Brain microvascular endothelial cell (primary cell): ENCODE results near the gene SLC38A10.

ENCODE experiments used
- DNase-seq: peaks from one replicate; pipeline ENCODE4 v3.0.0-alpha.2; 2020
- H3K27ac ChIP-seq: fragments of 250-450 bp; sonication (Bioruptor Pico); 2 replicates; pipeline ENCODE4 v1.5.1; 2020; ENCODE audit warnings: mild to moderate bottlenecking, moderate library complexity
- H3K27me3 ChIP-seq: fragments of 250-450 bp; sonication (Bioruptor Pico); replicated peaks from 2 replicates; pipeline ENCODE4 v1.5.1; 2020; ENCODE audit warnings: mild to moderate bottlenecking
- H3K36me3 ChIP-seq: fragments of 250-450 bp; sonication (Bioruptor Pico); replicated peaks from 2 replicates; pipeline ENCODE4 v1.5.1; 2020; ENCODE audit warnings: mild to moderate bottlenecking
- H3K4me3 ChIP-seq: 2 replicates; pipeline ENCODE4 v1.5.1; 2011; ENCODE audit warnings: low read depth, mild to moderate bottlenecking, control low read depth, low read length, moderate library complexity
- CTCF ChIP-seq: IDR thresholded peaks from 2 replicates; pipeline ENCODE4 v1.5.1; 2011; ENCODE audit warnings: low read depth, mild to moderate bottlenecking, moderate library complexity, low read length, control low read depth, inconsistent platforms; ENCODE audit errors: missing control alignments
- in situ Hi-C: cut with HindIII; loops from 2 replicates; pipeline ENCODE4 v1.10.0; 2017; ENCODE audit warnings: low sequenced_read_pairs, low pct_ligation_motif_present

The SLC38A10 gene

GRCh38 chr17:81210466-81210865 is 84.6 kb downstream of the SLC38A10 start:
- DNase-seq = no peak
- Histone ChIP-seq H3K36me3 (no peaks in the 10 kb centered on the region), H3K4me3 (no peak overlapping the region), H3K27me3 (no peaks in the 10 kb centered on the region), H3K27ac (no peak overlapping the region)
- in situ Hi-C loops = no loop called here
- TF ChIP-seq CTCF = no peak

GRCh38 chr17:81209141-81209540 is 86.0 kb downstream of the SLC38A10 start:
- no peak overlapping the region for H3K27ac ChIP-seq
- H3K27me3 ChIP-seq = no peaks in the 10 kb centered on the region
- no peak for TF ChIP-seq CTCF
- no peaks in the 10 kb centered on the region for H3K36me3 ChIP-seq
- no peak overlapping the region for H3K4me3 ChIP-seq
- no peak for DNase-seq
- in situ Hi-C loops = no loop called here

- H3K4me3 ChIP-seq = no peak overlapping the region
- H3K27ac ChIP-seq = no peak overlapping the region
- DNase-seq = no peak
- in situ Hi-C loops = no loop called here
- H3K27me3 ChIP-seq = no peaks in the 10 kb centered on the region
- no peaks in the 10 kb centered on the region for H3K36me3 ChIP-seq
- TF ChIP-seq CTCF = no peak
Measured at GRCh38 chr17:81208651-81209050, 86.5 kb downstream of the SLC38A10 start.

- no peak for DNase-seq
- in situ Hi-C loops = no loop called here
- H3K27me3 ChIP-seq = no peaks in the 10 kb centered on the region
- H3K4me3 ChIP-seq = no peak overlapping the region
- no peaks in the 10 kb centered on the region for H3K36me3 ChIP-seq
- H3K27ac ChIP-seq = no peak overlapping the region
- no peak for TF ChIP-seq CTCF
Measured at GRCh38 chr17:81207610-81208581, 87.2 kb downstream of the SLC38A10 start.

- Histone ChIP-seq H3K27ac (no peak overlapping the region), H3K4me3 (no peak overlapping the region), H3K27me3 (no peaks in the 10 kb centered on the region), H3K36me3 (no peaks in the 10 kb centered on the region)
- DNase-seq = no peak
- in situ Hi-C loops = no loop called here
- no peak for TF ChIP-seq CTCF
Measured at GRCh38 chr17:81206657-81207056, 88.5 kb downstream of the SLC38A10 start.

GRCh38 chr17:81206166-81206565 is 88.9 kb downstream of the SLC38A10 start:
- in situ Hi-C loops = no loop called here
- no peaks in the 10 kb centered on the region for H3K36me3 ChIP-seq
- H3K27ac ChIP-seq = no peak overlapping the region
- no peaks in the 10 kb centered on the region for H3K27me3 ChIP-seq
- DNase-seq = no peak
- no peak for TF ChIP-seq CTCF
- H3K4me3 ChIP-seq = no peak overlapping the region
